Rectal smooth muscle tissue (tissue), 1 donor: ENCODE data around the gene ACSS2.

Experiments used
- H3K27ac ChIP-seq: one replicate; pipeline ENCODE4 v1.7.0; 2013; ENCODE audit warnings: low read depth, low read length, inconsistent platforms
- H3K27me3 ChIP-seq: one replicate; pipeline ENCODE4 v1.7.0; 2013; ENCODE audit warnings: low read length; ENCODE audit not compliant: control insufficient read depth, insufficient read depth
- H3K36me3 ChIP-seq: one replicate; pipeline ENCODE4 v1.7.0; 2013; ENCODE audit warnings: low read length; ENCODE audit not compliant: control insufficient read depth, insufficient read depth
- H3K4me1 ChIP-seq: one replicate; pipeline ENCODE4 v1.7.0; 2013; ENCODE audit warnings: low read length; ENCODE audit not compliant: control insufficient read depth, insufficient read depth
- H3K4me3 ChIP-seq: one replicate; pipeline ENCODE4 v1.7.0; 2013; ENCODE audit warnings: low read length
- H3K9ac ChIP-seq: one replicate; pipeline ENCODE4 v1.7.0; 2013; ENCODE audit warnings: low read length

ACSS2 gene

GRCh38 chr20:34861386-34862084, 14.9 kb upstream of the ACSS2 start:
- Histone ChIP-seq H3K9ac (no peak overlapping the region), H3K27ac (no peak overlapping the region)

GRCh38 chr20:34862724-34863123, 13.7 kb upstream of the ACSS2 start:
- Histone ChIP-seq H3K27me3 (no peaks in the 10 kb centered on the region), H3K9ac (no peak overlapping the region), H3K4me3 (no peak overlapping the region), H3K4me1 (no peaks in the 10 kb centered on the region), H3K27ac (no peak overlapping the region), H3K36me3 (peaks cover 2% of the 10 kb centered on the region)

More at GRCh38 chr20:34861386-34862084, 14.9 kb upstream of the ACSS2 start:
- H3K4me3 ChIP-seq: no peak overlapping the region
- H3K36me3 ChIP-seq: peaks cover 2% of the 10 kb centered on the region
- H3K27me3 ChIP-seq: no peaks in the 10 kb centered on the region
- no peaks in the 10 kb centered on the region for H3K4me1 ChIP-seq

GRCh38 chr20:34863421-34863965, 12.9 kb upstream of the ACSS2 start:
- peaks cover 2% of the 10 kb centered on the region for H3K36me3 ChIP-seq
- no peak overlapping the region for H3K9ac ChIP-seq
- no peaks in the 10 kb centered on the region for H3K27me3 ChIP-seq
- H3K4me3 ChIP-seq: no peak overlapping the region
- H3K4me1 ChIP-seq: no peaks in the 10 kb centered on the region
- no peak overlapping the region for H3K27ac ChIP-seq

GRCh38 chr20:34864216-34864615, 12.2 kb upstream of the ACSS2 start:
- H3K9ac ChIP-seq: no peak overlapping the region
- no peak overlapping the region for H3K4me3 ChIP-seq
- H3K27ac ChIP-seq: no peak overlapping the region
- H3K36me3 ChIP-seq: peaks cover 2% of the 10 kb centered on the region
- no peaks in the 10 kb centered on the region for H3K27me3 ChIP-seq
- H3K4me1 ChIP-seq: no peaks in the 10 kb centered on the region

- H3K36me3 ChIP-seq: no peaks in the 10 kb centered on the region
- H3K27me3 ChIP-seq: no peaks in the 10 kb centered on the region
- H3K9ac ChIP-seq: no peak overlapping the region
- H3K27ac ChIP-seq: no peak overlapping the region
- H3K4me3 ChIP-seq: peak overlapping the region; percentile 85
- H3K4me1 ChIP-seq: peaks cover 15% of the 10 kb centered on the region
These were observed 5.0 kb upstream of the ACSS2 start for GRCh38 chr20:34871320-34871926.

- peak overlapping the region; percentile 85 for H3K4me3 ChIP-seq
- H3K27ac ChIP-seq: no peak overlapping the region
- H3K9ac ChIP-seq: no peak overlapping the region
- peaks cover 15% of the 10 kb centered on the region for H3K4me1 ChIP-seq
- no peaks in the 10 kb centered on the region for H3K36me3 ChIP-seq
- H3K27me3 ChIP-seq: no peaks in the 10 kb centered on the region
These were observed 4.3 kb upstream of the ACSS2 start for GRCh38 chr20:34871966-34872621.

- Histone ChIP-seq H3K36me3 (no peaks in the 10 kb centered on the region), H3K27ac (no peak within 1 kb of the TSS), H3K9ac (no peak within 1 kb of the TSS), H3K4me1 (peaks cover 15% of the 10 kb centered on the region), H3K4me3 (peak within 1 kb of the TSS; percentile 85), H3K27me3 (no peaks in the 10 kb centered on the region)
These were observed 3.7 kb upstream of the ACSS2 start, which contains the start of gene GGT7 for GRCh38 chr20:34872622-34873224. TSS of gene GGT7 (minus strand) at chr20:34872856. CDS start at chr20:34872815, 41 bp downstream.

GRCh38 chr20:34873583-34874093, 2.8 kb upstream of the ACSS2 start:
- Histone ChIP-seq H3K9ac (no peak overlapping the region), H3K4me1 (peaks cover 15% of the 10 kb centered on the region), H3K36me3 (no peaks in the 10 kb centered on the region), H3K27me3 (no peaks in the 10 kb centered on the region), H3K4me3 (peak overlapping the region; percentile 85), H3K27ac (no peak overlapping the region)

- H3K36me3 ChIP-seq: no peaks in the 10 kb centered on the region
- peak overlapping the region; percentile 30 for H3K4me3 ChIP-seq
- peak overlapping the region; percentile 41 for H3K9ac ChIP-seq
- peak overlapping the region; percentile 17 for H3K27ac ChIP-seq
- peaks cover 15% of the 10 kb centered on the region for H3K4me1 ChIP-seq
- H3K27me3 ChIP-seq: no peaks in the 10 kb centered on the region
These were observed 2.2 kb upstream of the ACSS2 start for GRCh38 chr20:34874094-34874654.

GRCh38 chr20:34875642-34876405, 588 bp upstream of the ACSS2 start:
- no peaks in the 10 kb centered on the region for H3K36me3 ChIP-seq
- H3K27ac ChIP-seq: peak overlapping the region; percentile 83
- H3K4me1 ChIP-seq: peaks cover 15% of the 10 kb centered on the region
- peak overlapping the region; percentile 60 for H3K4me3 ChIP-seq
- H3K9ac ChIP-seq: peak overlapping the region; percentile 45
- H3K27me3 ChIP-seq: no peaks in the 10 kb centered on the region

GRCh38 chr20:34880215-34880850, 3.9 kb downstream of the ACSS2 start:
- Histone ChIP-seq H3K36me3 (peaks cover 12% of the 10 kb centered on the region), H3K27me3 (no peaks in the 10 kb centered on the region), H3K4me3 (no peak overlapping the region), H3K4me1 (peaks cover 2% of the 10 kb centered on the region), H3K9ac (no peak overlapping the region), H3K27ac (no peak overlapping the region)
